NT2/D1 (cell line): ENCODE measurements around the gene SNX10.

Source experiments
- DNase-seq: peaks from one replicate; pipeline ENCODE4 v3.0.0-alpha.2; 2011; ENCODE audit warnings: low read depth, low spot score
- H3K27me3 ChIP-seq: 2 replicates; pipeline ENCODE4 v1.6.0; 2011; ENCODE audit warnings: mild to moderate bottlenecking; ENCODE audit not compliant: insufficient read length, insufficient read depth
- H3K36me3 ChIP-seq: 2 replicates; pipeline ENCODE4 v1.6.1; 2011; ENCODE audit warnings: mild to moderate bottlenecking, low read length, mixed read lengths; ENCODE audit not compliant: insufficient read depth, insufficient read length
- H3K4me1 ChIP-seq: 2 replicates; pipeline ENCODE4 v1.5.1; 2011; ENCODE audit not compliant: insufficient read depth, insufficient read length
- H3K4me3 ChIP-seq: 2 replicates; pipeline ENCODE4 v1.5.1; 2011; ENCODE audit warnings: low read depth; ENCODE audit not compliant: insufficient read length
- H3K9ac ChIP-seq: 2 replicates; pipeline ENCODE4 v1.6.0; 2011; ENCODE audit warnings: low read depth; ENCODE audit not compliant: insufficient read length
- H3K9me3 ChIP-seq: 2 replicates; pipeline ENCODE4 v1.5.1; 2011; ENCODE audit warnings: mild to moderate bottlenecking, low read length; ENCODE audit not compliant: insufficient read depth
- SUZ12 ChIP-seq: IDR thresholded peaks from 2 replicates; pipeline ENCODE4 v1.6.1; 2011; ENCODE audit not compliant: insufficient read length, insufficient read depth; ENCODE audit errors: extremely low read depth
- YY1 ChIP-seq: IDR thresholded peaks from 2 replicates; pipeline ENCODE4 v1.6.1; 2011; ENCODE audit not compliant: insufficient read length, insufficient read depth
- ZNF274 ChIP-seq: IDR thresholded peaks from 2 replicates; pipeline ENCODE4 v1.6.1; 2011; ENCODE audit warnings: mild to moderate bottlenecking, low read depth, low read length

The SNX10 gene

DNA sequence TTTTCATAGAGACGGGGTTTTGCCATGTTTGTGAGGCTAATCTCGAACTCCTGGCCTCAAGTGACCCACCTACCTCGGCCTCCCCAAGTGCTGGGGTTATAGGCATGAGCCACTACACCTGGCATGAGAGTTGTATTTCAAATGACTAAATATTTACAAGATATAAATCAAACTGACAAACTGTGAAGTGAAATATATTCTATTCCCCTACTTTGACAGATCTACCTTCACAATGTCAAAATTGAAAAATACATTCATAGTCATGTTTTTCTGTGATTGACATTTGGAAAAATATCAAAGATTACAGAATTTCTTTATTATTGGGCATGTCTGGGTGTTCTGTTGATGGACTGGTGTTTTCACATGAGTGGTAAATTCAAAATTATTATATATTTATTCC lies 16.4 kb upstream of the SNX10 start:
- DNase-seq, result no peak
- TF ChIP-seq YY1, result no peak
- no peak for TF ChIP-seq ZNF274
- no peak for TF ChIP-seq SUZ12
- Histone ChIP-seq H3K4me3 (no peak overlapping the region), H3K27me3 (no peaks in the 10 kb centered on the region), H3K36me3 (no peaks in the 10 kb centered on the region), H3K9ac (no peak overlapping the region), H3K4me1 (no peaks in the 10 kb centered on the region), H3K9me3 (no peaks in the 10 kb centered on the region)

DNA sequence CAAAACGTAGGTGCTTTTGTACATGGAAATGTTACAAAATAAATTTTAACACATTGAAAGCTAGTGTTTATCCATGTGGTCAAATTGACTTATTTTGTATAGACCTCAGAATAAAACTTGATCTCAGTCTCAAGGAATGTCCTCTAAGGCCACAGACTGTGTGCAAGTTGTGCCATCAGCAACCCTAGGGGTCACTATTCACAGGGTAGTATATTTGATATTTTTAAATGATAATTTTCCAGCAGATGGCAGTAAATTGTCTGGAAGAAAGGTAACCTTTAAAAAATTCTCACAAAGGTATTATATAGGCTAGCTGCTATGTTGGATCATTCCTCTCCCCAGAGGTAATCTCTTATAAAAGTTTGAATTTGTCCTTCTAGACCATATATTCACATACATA lies 12.9 kb upstream of the SNX10 start:
- Histone ChIP-seq H3K9me3 (no peaks in the 10 kb centered on the region), H3K36me3 (no peaks in the 10 kb centered on the region), H3K27me3 (no peaks in the 10 kb centered on the region), H3K4me1 (no peaks in the 10 kb centered on the region), H3K4me3 (no peak overlapping the region), H3K9ac (no peak overlapping the region)
- DNase-seq, result no peak
- TF ChIP-seq SUZ12, result no peak

DNA sequence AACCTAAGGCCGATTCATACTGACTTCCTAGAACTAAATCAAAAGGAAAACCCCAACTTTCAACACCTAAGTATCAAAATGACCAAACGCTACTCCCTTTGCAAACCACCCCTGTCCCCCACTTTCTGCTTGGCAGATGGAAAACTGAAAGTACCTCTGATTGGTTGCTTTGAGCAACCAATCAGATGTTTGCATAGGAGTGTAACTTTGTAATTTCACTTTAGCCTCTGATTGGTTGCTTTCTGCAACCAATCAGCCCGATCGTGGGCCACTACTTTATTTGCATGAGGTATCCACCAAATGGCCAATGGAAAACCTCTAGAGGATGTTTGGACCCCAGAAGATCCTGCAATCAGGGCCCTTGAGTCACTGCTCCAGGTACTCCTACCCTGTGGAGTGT lies 12.3 kb upstream of the SNX10 start:
- no peak for DNase-seq
- Histone ChIP-seq H3K4me1 (no peaks in the 10 kb centered on the region), H3K27me3 (no peaks in the 10 kb centered on the region), H3K9ac (no peak overlapping the region), H3K9me3 (no peaks in the 10 kb centered on the region), H3K4me3 (no peak overlapping the region), H3K36me3 (no peaks in the 10 kb centered on the region)
- TF ChIP-seq YY1 (no peak), SUZ12 (no peak), ZNF274 (no peak)

DNA sequence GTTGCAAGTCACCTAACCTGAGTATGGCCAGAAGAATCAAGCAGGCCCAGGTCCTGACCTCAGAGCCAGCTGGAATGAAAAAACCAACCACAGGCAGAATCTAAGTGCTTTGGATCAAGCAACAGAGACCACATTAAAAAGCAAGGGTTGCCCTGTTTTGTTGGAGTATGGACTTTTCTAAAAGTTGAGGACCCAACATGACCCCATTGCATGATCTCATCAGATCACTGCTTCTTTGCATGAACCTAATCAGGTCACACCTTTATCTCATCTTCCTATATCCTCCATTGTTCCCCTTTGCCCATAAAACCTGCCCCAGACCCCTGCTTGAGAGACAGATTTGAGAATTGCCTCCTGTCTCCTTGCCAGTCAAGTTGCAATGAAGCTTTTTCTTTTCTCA lies 11.6 kb upstream of the SNX10 start:
- H3K9me3 ChIP-seq, result no peaks in the 10 kb centered on the region
- no peak for DNase-seq
- H3K9ac ChIP-seq, result no peak overlapping the region
- no peaks in the 10 kb centered on the region for H3K27me3 ChIP-seq
- H3K4me3 ChIP-seq, result no peak overlapping the region
- H3K36me3 ChIP-seq, result no peaks in the 10 kb centered on the region
- no peaks in the 10 kb centered on the region for H3K4me1 ChIP-seq
- no peak for TF ChIP-seq YY1
- TF ChIP-seq SUZ12, result no peak
- no peak for TF ChIP-seq ZNF274

DNA sequence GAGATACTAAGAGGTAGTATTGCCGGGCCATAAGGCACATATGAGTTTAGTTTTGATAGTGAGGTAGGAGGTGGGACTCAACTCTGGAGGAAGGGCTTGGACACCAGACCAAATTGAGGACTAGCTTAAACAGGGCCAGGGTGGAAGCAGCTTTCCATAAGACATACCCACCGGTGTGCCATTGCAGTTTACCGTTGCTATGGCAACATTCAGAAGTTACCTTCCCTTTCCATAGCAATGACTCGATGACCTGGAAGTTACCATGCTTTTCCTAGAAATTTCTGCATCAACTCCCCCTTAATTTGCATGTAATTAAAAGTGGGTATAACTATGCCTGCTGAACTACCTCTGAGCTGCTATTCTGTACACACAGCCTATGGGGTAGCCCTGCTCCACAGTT lies 10.9 kb upstream of the SNX10 start:
- no peaks in the 10 kb centered on the region for H3K27me3 ChIP-seq
- no peak for TF ChIP-seq ZNF274
- no peak for TF ChIP-seq SUZ12

DNA sequence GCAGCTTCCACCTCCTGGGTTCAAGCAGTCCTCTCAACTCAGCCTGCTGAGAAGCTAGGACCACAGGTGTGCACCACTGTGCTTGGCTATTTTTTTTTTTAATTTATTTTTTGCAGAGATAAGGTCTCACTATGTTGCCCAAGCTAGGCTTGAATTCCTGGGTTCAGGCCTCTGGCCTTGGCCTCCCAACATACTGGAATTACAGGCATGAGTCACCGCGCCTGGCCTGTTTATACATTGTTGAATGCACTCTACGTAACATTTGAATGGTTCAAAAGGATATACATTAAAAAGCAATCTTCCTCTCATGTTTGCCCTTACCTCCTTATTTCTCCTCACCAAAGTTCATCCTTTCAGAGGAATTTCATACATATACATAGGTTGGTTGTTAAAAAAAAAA lies 7.2 kb upstream of the SNX10 start:
- Histone ChIP-seq H3K36me3 (no peaks in the 10 kb centered on the region), H3K4me3 (no peak overlapping the region)
- TF ChIP-seq YY1, result no peak
- TF ChIP-seq SUZ12, result no peak
- TF ChIP-seq ZNF274, result no peak

More for the DNA sequence above, 10.9 kb upstream of the SNX10 start:
- H3K4me1 ChIP-seq, result no peaks in the 10 kb centered on the region
- H3K4me3 ChIP-seq, result no peak overlapping the region
- no peaks in the 10 kb centered on the region for H3K36me3 ChIP-seq
- no peak for DNase-seq
- H3K9ac ChIP-seq, result no peak overlapping the region
- H3K9me3 ChIP-seq, result no peaks in the 10 kb centered on the region

DNA sequence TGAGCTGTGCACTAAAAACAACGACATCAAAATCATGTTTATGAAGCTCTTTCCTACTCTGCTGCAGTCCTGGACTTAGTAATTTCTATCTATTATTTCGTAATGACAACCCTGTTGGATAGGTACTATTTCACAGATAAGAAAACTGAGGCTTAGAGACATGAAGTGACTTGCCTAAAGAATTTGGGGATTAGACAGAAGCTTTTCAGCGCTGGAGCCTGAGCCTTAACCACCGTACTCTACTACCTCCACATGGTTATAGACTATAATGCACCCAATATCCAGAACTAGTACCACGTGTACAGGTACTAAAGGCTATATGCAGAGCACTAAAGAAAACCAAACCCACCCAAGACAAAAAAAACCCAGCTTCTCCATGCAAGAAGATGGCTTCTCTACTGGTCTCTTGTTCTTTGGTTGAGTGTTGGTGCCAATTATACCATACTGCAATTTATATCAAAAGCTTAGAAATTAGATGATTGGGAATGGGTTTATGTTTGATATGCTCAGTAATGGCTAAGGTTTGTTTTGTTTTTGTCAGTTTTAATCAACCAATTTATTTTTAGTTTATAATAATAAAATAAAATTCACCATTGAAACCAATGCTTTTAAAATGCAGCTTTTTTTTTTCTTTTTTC lies 6.5 kb upstream of the SNX10 start:
- no peaks in the 10 kb centered on the region for H3K27me3 ChIP-seq
- DNase-seq, result no peak
- TF ChIP-seq SUZ12, result no peak
- no peak for TF ChIP-seq ZNF274
- TF ChIP-seq YY1, result no peak
- no peak overlapping the region for H3K9ac ChIP-seq
- no peak overlapping the region for H3K4me3 ChIP-seq
- no peaks in the 10 kb centered on the region for H3K4me1 ChIP-seq
- H3K36me3 ChIP-seq, result no peaks in the 10 kb centered on the region
- no peaks in the 10 kb centered on the region for H3K9me3 ChIP-seq

More for the DNA sequence above, 7.2 kb upstream of the SNX10 start:
- H3K27me3 ChIP-seq, result no peaks in the 10 kb centered on the region
- DNase-seq, result no peak
- no peaks in the 10 kb centered on the region for H3K4me1 ChIP-seq
- H3K9ac ChIP-seq, result no peak overlapping the region
- H3K9me3 ChIP-seq, result no peaks in the 10 kb centered on the region
